PC-9 (cell line): ENCODE results near the gene CDH13.

Experiments
- EZH2 ChIP-seq: fragments of 200-600 bp; sonication (generic); IDR thresholded peaks from 2 replicates; pipeline ENCODE4 v1.8.0; 2017; ENCODE audit warnings: antibody characterized with exemption, low read depth
- TF ChIP-seq, protein P1 (sequence below): fragments of 200-600 bp; sonication (generic); conservative IDR thresholded peaks from 2 replicates; pipeline ENCODE4 v1.6.1; 2017; ENCODE audit warnings: mixed run types, antibody characterized with exemption, mild to moderate bottlenecking, moderate library complexity

DNA sequence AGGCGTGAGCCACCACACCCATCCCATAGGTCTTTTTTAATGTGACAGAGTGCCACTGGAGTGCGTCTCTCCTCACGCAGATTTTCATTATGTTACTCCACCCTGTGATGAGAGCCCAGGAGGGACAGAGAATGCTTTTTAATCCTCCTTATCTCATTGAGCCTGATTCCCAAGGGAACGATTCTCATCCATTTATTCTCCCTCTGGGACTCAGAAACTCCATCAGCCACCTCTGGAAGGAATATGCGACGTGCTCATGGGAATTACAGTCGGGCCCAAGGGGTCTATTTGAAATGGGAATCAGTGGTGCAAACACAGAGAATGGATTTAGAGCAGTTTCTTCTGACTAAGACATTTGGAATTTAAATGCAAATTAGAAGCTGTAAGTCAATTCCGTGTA, 1025.1 kb downstream of the CDH13 start:
- TF ChIP-seq, protein P1, sequence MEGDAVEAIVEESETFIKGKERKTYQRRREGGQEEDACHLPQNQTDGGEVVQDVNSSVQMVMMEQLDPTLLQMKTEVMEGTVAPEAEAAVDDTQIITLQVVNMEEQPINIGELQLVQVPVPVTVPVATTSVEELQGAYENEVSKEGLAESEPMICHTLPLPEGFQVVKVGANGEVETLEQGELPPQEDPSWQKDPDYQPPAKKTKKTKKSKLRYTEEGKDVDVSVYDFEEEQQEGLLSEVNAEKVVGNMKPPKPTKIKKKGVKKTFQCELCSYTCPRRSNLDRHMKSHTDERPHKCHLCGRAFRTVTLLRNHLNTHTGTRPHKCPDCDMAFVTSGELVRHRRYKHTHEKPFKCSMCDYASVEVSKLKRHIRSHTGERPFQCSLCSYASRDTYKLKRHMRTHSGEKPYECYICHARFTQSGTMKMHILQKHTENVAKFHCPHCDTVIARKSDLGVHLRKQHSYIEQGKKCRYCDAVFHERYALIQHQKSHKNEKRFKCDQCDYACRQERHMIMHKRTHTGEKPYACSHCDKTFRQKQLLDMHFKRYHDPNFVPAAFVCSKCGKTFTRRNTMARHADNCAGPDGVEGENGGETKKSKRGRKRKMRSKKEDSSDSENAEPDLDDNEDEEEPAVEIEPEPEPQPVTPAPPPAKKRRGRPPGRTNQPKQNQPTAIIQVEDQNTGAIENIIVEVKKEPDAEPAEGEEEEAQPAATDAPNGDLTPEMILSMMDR: no peak
- TF ChIP-seq EZH2: no peak
